Measurements from ENCODE around the gene GLP2R.

DNA sequence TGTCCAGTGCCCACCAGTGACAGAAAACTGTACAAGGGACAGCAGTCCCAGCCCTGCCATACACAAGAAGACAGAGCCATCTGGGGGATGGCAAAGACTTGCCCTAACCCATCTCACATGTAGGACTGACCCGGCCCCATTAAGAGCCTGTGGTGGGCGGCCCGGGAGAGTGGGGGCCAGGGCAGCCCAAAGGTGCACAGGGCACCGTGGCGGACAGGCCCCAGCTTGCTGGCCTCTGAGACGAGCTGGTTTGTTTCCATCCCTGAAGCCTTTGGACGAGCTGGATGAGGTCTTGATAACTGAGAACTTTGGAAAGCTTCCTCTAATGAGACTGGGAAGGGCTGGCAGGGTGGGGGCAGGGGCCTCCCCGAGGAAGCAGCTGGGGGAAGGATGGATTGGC is 90.4 kb downstream of the GLP2R start:
- TF ChIP-seq, protein P1, sequence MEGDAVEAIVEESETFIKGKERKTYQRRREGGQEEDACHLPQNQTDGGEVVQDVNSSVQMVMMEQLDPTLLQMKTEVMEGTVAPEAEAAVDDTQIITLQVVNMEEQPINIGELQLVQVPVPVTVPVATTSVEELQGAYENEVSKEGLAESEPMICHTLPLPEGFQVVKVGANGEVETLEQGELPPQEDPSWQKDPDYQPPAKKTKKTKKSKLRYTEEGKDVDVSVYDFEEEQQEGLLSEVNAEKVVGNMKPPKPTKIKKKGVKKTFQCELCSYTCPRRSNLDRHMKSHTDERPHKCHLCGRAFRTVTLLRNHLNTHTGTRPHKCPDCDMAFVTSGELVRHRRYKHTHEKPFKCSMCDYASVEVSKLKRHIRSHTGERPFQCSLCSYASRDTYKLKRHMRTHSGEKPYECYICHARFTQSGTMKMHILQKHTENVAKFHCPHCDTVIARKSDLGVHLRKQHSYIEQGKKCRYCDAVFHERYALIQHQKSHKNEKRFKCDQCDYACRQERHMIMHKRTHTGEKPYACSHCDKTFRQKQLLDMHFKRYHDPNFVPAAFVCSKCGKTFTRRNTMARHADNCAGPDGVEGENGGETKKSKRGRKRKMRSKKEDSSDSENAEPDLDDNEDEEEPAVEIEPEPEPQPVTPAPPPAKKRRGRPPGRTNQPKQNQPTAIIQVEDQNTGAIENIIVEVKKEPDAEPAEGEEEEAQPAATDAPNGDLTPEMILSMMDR (IDR thresholded peaks at IDR 0.05): no peak
- no peak for TF ChIP-seq POLR2A (IDR thresholded peaks at IDR 0.05)
